Measurements from ENCODE around the gene H2BK1.

DNA sequence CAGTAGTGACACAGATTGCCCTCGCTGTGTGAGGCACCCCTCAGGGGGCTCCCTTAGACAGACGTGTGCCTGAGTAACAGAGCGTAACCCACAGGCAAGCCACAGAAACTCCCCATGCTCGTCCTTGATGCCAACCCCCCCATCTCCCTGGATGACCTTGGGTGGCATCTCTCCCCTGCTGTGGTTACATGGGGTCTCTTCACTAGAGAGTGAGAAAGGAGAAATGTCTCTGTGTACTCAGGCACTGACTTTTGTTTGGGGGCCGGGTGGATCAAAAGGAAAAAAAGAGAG lies 22.1 kb downstream of the H2BK1 start:
- TF ChIP-seq, protein P1, sequence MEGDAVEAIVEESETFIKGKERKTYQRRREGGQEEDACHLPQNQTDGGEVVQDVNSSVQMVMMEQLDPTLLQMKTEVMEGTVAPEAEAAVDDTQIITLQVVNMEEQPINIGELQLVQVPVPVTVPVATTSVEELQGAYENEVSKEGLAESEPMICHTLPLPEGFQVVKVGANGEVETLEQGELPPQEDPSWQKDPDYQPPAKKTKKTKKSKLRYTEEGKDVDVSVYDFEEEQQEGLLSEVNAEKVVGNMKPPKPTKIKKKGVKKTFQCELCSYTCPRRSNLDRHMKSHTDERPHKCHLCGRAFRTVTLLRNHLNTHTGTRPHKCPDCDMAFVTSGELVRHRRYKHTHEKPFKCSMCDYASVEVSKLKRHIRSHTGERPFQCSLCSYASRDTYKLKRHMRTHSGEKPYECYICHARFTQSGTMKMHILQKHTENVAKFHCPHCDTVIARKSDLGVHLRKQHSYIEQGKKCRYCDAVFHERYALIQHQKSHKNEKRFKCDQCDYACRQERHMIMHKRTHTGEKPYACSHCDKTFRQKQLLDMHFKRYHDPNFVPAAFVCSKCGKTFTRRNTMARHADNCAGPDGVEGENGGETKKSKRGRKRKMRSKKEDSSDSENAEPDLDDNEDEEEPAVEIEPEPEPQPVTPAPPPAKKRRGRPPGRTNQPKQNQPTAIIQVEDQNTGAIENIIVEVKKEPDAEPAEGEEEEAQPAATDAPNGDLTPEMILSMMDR (optimal IDR thresholded peaks at IDR 0.05 in 1 of 3, IDR thresholded peaks at IDR 0.05 in 1 of 3, conservative IDR thresholded peaks at IDR 0.05 in 1 of 3; ENCODE audit: extremely low read depth in 1 of 3, insufficient read depth in 2 of 3, low read length in 3 of 3) = no peak
- no peak for TF ChIP-seq EZH2 (IDR thresholded peaks at IDR 0.05; ENCODE audit: low read length)
